GM12878 (cell line): ENCODE measurements around the gene SACM1L.

Experiments used
- CTCF ChIP-seq, 3 experiments: IDR thresholded peaks in 2 of 3; conservative IDR thresholded peaks in 1 of 3; 2 replicates each; pipeline ENCODE4 v1.5.1; 2011; ENCODE audit warnings: low read depth in 3 of 3, low read length in 3 of 3, mild to moderate bottlenecking in 3 of 3, control low read depth in 2 of 3, moderate library complexity in 2 of 3, inconsistent platforms in 1 of 3, mixed read lengths in 1 of 3; ENCODE audit not compliant: control insufficient read depth in 2 of 3, insufficient read depth in 1 of 3; ENCODE audit errors: extremely low read depth in 1 of 3
- EED ChIP-seq: sonication (generic); IDR thresholded peaks from 2 replicates; pipeline ENCODE4 v1.6.1; 2016; ENCODE audit warnings: antibody characterized with exemption, low read depth
- ELK1 ChIP-seq: IDR thresholded peaks from 2 replicates; pipeline ENCODE4 v1.6.1; 2012; ENCODE audit warnings: low read depth, low read length, improper control_type of control experiment
- ESRRA ChIP-seq: IDR thresholded peaks from 2 replicates; pipeline ENCODE4 v1.6.1; 2012; ENCODE audit warnings: mild to moderate bottlenecking, low read length, improper control_type of control experiment
- FOS ChIP-seq: IDR thresholded peaks from 3 replicates; pipeline ENCODE4 v1.6.1; 2011; ENCODE audit warnings: borderline replicate concordance; ENCODE audit not compliant: insufficient read length; ENCODE audit errors: extremely low read depth
- MTA2 ChIP-seq: fragments of 450-650 bp; IDR thresholded peaks from 2 replicates; pipeline ENCODE4 v1.6.1; 2016; ENCODE audit warnings: low read depth, mild to moderate bottlenecking, moderate library complexity
- POLR2A ChIP-seq: IDR thresholded peaks from 2 replicates; pipeline ENCODE4 v1.6.1; 2011; ENCODE audit warnings: low read depth, mild to moderate bottlenecking, low read length
- RFX5 ChIP-seq: IDR thresholded peaks from 2 replicates; pipeline ENCODE4 v1.6.1; 2011; ENCODE audit warnings: low read depth, low read length, improper control_type of control experiment
- SMC3 ChIP-seq: IDR thresholded peaks from 2 replicates; pipeline ENCODE4 v1.6.1; 2011; ENCODE audit warnings: low read length, improper control_type of control experiment, borderline replicate concordance
- TCF12 ChIP-seq: IDR thresholded peaks from 2 replicates; pipeline ENCODE4 v1.6.1; 2011; ENCODE audit warnings: low read depth, mild to moderate bottlenecking, low read length
- USF2 ChIP-seq: IDR thresholded peaks from 2 replicates; pipeline ENCODE4 v1.6.1; 2011; ENCODE audit warnings: low read depth, low read length, improper control_type of control experiment, borderline replicate concordance
- ZNF274 ChIP-seq: IDR thresholded peaks from one replicate; pipeline ENCODE4 v1.8.0; 2011; ENCODE audit not compliant: insufficient read length, insufficient read depth
- ZSCAN29 ChIP-seq: fragments of 450-650 bp; IDR thresholded peaks from 2 replicates; pipeline ENCODE4 v1.6.1; 2017; ENCODE audit warnings: mild to moderate bottlenecking, moderate library complexity

GRCh38 chr3:45712434-45713110 lies 23.4 kb downstream of the SACM1L start:
- no peak for TF ChIP-seq ZNF274
- TF ChIP-seq CTCF (IDR thresholded peaks at IDR 0.05 in 2 of 3, conservative IDR thresholded peaks at IDR 0.05 in 1 of 3; ENCODE audit: control insufficient read depth in 2 of 3, extremely low read depth in 1 of 3, insufficient read depth in 1 of 3, low read depth in 3 of 3, low read length in 3 of 3) = no peak
- no peak for TF ChIP-seq ZSCAN29
- no peak for TF ChIP-seq POLR2A
- no peak for TF ChIP-seq EED
- no peak for TF ChIP-seq RFX5
- TF ChIP-seq USF2 = no peak
- TF ChIP-seq MTA2 = no peak
- TF ChIP-seq TCF12 = no peak
- TF ChIP-seq ESRRA = no peak
- TF ChIP-seq ELK1 = no peak
- TF ChIP-seq SMC3 = no peak
- no peak for TF ChIP-seq FOS
